Liver (tissue), 9 donors: ENCODE data around the gene CETN3. TPM values are rescaled to one million over a fixed set of nuclear protein-coding genes. Genes with fewer than 3 reads are reported as not detected.

Experiments
- DNase-seq: peaks from one replicate; pipeline ENCODE4 v3.0.0-alpha.2; 2017; ENCODE audit warnings: low spot score
- H3K27ac ChIP-seq, 2 donors: one replicate each; pipeline ENCODE4 v1.7.0; 2013; ENCODE audit warnings: inconsistent platforms in 2 of 2, low read length in 2 of 2, control low read depth in 1 of 2, low read depth in 1 of 2, mild to moderate bottlenecking in 1 of 2
- H3K27me3 ChIP-seq, 4 donors: one replicate each; pipeline versions ENCODE4 v1.6.1 to v1.7.0; 2013; ENCODE audit warnings: low read length in 3 of 4, inconsistent platforms in 1 of 4, mild to moderate bottlenecking in 1 of 4, moderate library complexity in 1 of 4; ENCODE audit not compliant: control insufficient read depth in 4 of 4, insufficient read depth in 4 of 4
- H3K36me3 ChIP-seq, 4 donors: one replicate each; pipeline versions ENCODE4 v1.6.1 to v1.7.0; 2013; ENCODE audit warnings: low read length in 3 of 4, mild to moderate bottlenecking in 3 of 4, low read depth in 1 of 4, moderate library complexity in 1 of 4; ENCODE audit not compliant: control insufficient read depth in 4 of 4, insufficient read depth in 3 of 4
- H3K4me1 ChIP-seq, 4 donors: one replicate each; pipeline versions ENCODE4 v1.6.1 to v1.7.0; 2013; ENCODE audit warnings: low read length in 3 of 4, mild to moderate bottlenecking in 3 of 4, moderate library complexity in 1 of 4; ENCODE audit not compliant: control insufficient read depth in 4 of 4, insufficient read depth in 4 of 4
- H3K4me3 ChIP-seq, 3 donors: one replicate each; pipeline versions ENCODE4 v1.6.1 to v1.7.0; 2013; ENCODE audit warnings: low read length in 3 of 3, control low read depth in 1 of 3, low read depth in 1 of 3, mild to moderate bottlenecking in 1 of 3
- H3K9ac ChIP-seq, 2 donors: one replicate each; pipeline ENCODE4 v1.7.0; 2013; ENCODE audit warnings: low read length in 2 of 2, mild to moderate bottlenecking in 2 of 2, moderate library complexity in 2 of 2, control low read depth in 1 of 2, low read depth in 1 of 2
- H3K9me3 ChIP-seq, 4 donors: one replicate each; pipeline versions ENCODE4 v1.6.1 to v1.7.0; 2013; ENCODE audit warnings: low read length in 3 of 4; ENCODE audit not compliant: control insufficient read depth in 4 of 4
- EGR1 ChIP-seq, 2 donors: IDR thresholded peaks; 2 replicates each; pipeline ENCODE4 v1.6.1; 2016 to 2018; ENCODE audit warnings: antibody characterized with exemption in 2 of 2, low read depth in 2 of 2
- FOXA1 ChIP-seq: IDR thresholded peaks from 2 replicates; pipeline ENCODE4 v1.6.1; 2016; ENCODE audit warnings: antibody characterized with exemption
- FOXA2 ChIP-seq: IDR thresholded peaks from 2 replicates; pipeline ENCODE4 v1.6.1; 2016; ENCODE audit warnings: antibody characterized with exemption
- GABPA ChIP-seq, 2 donors: IDR thresholded peaks in 1 of 2; conservative IDR thresholded peaks in 1 of 2; 2 replicates each; pipeline ENCODE4 v1.6.1; 2016; ENCODE audit warnings: antibody characterized with exemption in 2 of 2, mild to moderate bottlenecking in 1 of 2, moderate library complexity in 1 of 2
- HNF4A ChIP-seq, 2 donors: conservative IDR thresholded peaks; 2 replicates each; pipeline ENCODE4 v1.6.1; 2016; ENCODE audit warnings: antibody characterized with exemption in 2 of 2, mild to moderate bottlenecking in 2 of 2
- HNF4G ChIP-seq: IDR thresholded peaks from 2 replicates; pipeline ENCODE4 v1.6.1; 2016; ENCODE audit warnings: antibody characterized with exemption
- JUND ChIP-seq, 2 donors: IDR thresholded peaks; 2 replicates each; pipeline ENCODE4 v1.6.1; 2016; ENCODE audit warnings: antibody characterized with exemption in 2 of 2
- NR2F2 ChIP-seq: IDR thresholded peaks from 2 replicates; pipeline ENCODE4 v1.6.1; 2016; ENCODE audit warnings: antibody characterized with exemption
- RAD21 ChIP-seq, 2 donors: IDR thresholded peaks; 2 replicates each; pipeline ENCODE4 v1.6.1; 2016; ENCODE audit warnings: antibody characterized with exemption in 2 of 2, mild to moderate bottlenecking in 2 of 2
- RXRA ChIP-seq, 2 donors: IDR thresholded peaks; 2 replicates each; pipeline ENCODE4 v1.6.1; 2017 to 2018; ENCODE audit warnings: antibody characterized with exemption in 2 of 2, mild to moderate bottlenecking in 1 of 2
- SP1 ChIP-seq: IDR thresholded peaks from 2 replicates; pipeline ENCODE4 v1.6.1; 2018; ENCODE audit warnings: antibody characterized with exemption, mild to moderate bottlenecking
- TAF1 ChIP-seq: conservative IDR thresholded peaks from 2 replicates; pipeline ENCODE4 v1.6.1; 2016; ENCODE audit warnings: antibody characterized with exemption, mild to moderate bottlenecking
- YY1 ChIP-seq: IDR thresholded peaks from 2 replicates; pipeline ENCODE4 v1.6.1; 2016; ENCODE audit warnings: antibody characterized with exemption, mild to moderate bottlenecking
- WGBS: extraction: QIAGEN DNeasy Blood & Tissue Kit; methylation state at CpG from one replicate; pipeline ENCODE4 v1.1.7; 2013; 5-methylcytosine and 5-hydroxymethylcytosine counted together
- polyA plus RNA-seq, 2 donors: library from polyadenylated mRNA; stranded (reverse) in 1 of 2; unstranded in 1 of 2; fragments of 200-250 nt in 1 of 2; fragments of >200 nt in 1 of 2; fragmentation: Nextera tagmentation in 1 of 2; extraction: Ambion mirVana in 1 of 2; gene quantifications; one replicate each; pipeline versions ENCODE4 v1.2.1 to v1.2.3, GENCODE V29; 2013 to 2015
- total RNA-seq, 2 donors: library from RNA; depleted of rRNA; stranded (reverse); fragments of >200 nt; gene quantifications; one replicate each; pipeline ENCODE4 v1.2.3, GENCODE V29; 2014
- TF ChIP-seq, protein P1 (sequence below): IDR thresholded peaks from 2 replicates; pipeline ENCODE4 v1.6.1; 2016; ENCODE audit warnings: antibody characterized with exemption, mild to moderate bottlenecking
- TF ChIP-seq, protein P2 (sequence below): IDR thresholded peaks from 2 replicates; pipeline ENCODE4 v1.6.1; 2016; ENCODE audit warnings: antibody characterized with exemption
- TF ChIP-seq, protein P3 (sequence below): fragments of 150-350 bp; IDR thresholded peaks from 2 replicates; pipeline ENCODE4 v1.5.1; 2017; ENCODE audit warnings: improper control_type of control experiment, low read depth, low read length; ENCODE audit not compliant: missing input control
- TF ChIP-seq, protein P4 (sequence below): IDR thresholded peaks from 2 replicates; pipeline ENCODE4 v1.6.1; 2016; ENCODE audit warnings: antibody characterized with exemption
- TF ChIP-seq, protein P5 (sequence below): IDR thresholded peaks from 2 replicates; pipeline ENCODE4 v1.6.1; 2016; ENCODE audit warnings: antibody characterized with exemption
- donor health status: healthy.
- donor health status: healthy.
- donor health status: healthy.
- donor health status: healthy.
- donor health status: healthy.

Gene CETN3
- total and polyA plus RNA-seq, 4 donors = 2.8 to 9.4 (median 6.9) TPM

DNA sequence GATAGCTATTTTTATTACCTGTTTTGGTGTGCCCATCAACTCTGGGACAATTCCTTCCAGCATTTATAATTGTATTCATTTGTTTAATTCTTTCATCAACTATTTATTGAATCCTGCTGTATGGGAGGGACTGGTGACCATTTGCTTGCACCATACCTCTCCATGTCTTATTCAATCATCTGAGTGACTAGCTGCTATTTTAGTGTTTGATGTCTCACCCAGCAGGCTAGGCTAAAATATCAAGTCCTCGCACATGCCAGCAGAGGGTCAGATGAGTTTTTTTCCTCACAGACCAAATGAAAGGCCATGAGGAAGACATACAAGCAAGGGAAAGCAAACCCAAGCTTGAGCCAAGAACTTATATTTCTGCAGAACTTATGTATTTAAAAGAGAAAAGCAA is 63.9 kb downstream of the CETN3 start:
- 77% methylated on average over 1 of the region's 1 CpG for WGBS

DNA sequence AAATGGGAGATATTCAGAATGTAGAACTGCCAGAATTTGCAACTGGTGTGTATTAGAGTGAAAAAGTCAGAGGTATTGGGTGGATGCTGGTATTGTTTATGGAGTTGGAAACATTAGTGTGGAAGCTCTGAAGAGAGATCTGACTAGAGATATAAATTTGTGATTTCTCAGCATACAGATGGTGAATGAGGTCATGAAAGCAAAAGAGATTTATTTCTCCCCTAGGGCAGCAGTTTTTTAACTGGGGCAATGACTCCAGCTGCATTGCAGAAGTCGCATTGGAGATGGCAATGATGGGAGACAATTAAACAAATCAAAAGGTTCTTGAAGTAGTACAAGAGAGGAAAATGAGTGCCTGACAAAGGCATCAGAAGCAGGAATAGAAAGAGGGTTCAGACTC is 64.9 kb downstream of the CETN3 start:
- Histone ChIP-seq H3K9ac (no peak overlapping the region), H3K36me3 (no peaks in the 10 kb centered on the region), H3K9me3 (no peaks in the 10 kb centered on the region), H3K4me1 (no peaks in the 10 kb centered on the region), H3K27me3 (no peaks in the 10 kb centered on the region), H3K4me3 (no peak overlapping the region), H3K27ac (no peak overlapping the region)
- no peak for DNase-seq
- TF ChIP-seq, protein P1, sequence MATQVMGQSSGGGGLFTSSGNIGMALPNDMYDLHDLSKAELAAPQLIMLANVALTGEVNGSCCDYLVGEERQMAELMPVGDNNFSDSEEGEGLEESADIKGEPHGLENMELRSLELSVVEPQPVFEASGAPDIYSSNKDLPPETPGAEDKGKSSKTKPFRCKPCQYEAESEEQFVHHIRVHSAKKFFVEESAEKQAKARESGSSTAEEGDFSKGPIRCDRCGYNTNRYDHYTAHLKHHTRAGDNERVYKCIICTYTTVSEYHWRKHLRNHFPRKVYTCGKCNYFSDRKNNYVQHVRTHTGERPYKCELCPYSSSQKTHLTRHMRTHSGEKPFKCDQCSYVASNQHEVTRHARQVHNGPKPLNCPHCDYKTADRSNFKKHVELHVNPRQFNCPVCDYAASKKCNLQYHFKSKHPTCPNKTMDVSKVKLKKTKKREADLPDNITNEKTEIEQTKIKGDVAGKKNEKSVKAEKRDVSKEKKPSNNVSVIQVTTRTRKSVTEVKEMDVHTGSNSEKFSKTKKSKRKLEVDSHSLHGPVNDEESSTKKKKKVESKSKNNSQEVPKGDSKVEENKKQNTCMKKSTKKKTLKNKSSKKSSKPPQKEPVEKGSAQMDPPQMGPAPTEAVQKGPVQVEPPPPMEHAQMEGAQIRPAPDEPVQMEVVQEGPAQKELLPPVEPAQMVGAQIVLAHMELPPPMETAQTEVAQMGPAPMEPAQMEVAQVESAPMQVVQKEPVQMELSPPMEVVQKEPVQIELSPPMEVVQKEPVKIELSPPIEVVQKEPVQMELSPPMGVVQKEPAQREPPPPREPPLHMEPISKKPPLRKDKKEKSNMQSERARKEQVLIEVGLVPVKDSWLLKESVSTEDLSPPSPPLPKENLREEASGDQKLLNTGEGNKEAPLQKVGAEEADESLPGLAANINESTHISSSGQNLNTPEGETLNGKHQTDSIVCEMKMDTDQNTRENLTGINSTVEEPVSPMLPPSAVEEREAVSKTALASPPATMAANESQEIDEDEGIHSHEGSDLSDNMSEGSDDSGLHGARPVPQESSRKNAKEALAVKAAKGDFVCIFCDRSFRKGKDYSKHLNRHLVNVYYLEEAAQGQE = no peak
- TF ChIP-seq SP1 = no peak
- TF ChIP-seq, protein P2, sequence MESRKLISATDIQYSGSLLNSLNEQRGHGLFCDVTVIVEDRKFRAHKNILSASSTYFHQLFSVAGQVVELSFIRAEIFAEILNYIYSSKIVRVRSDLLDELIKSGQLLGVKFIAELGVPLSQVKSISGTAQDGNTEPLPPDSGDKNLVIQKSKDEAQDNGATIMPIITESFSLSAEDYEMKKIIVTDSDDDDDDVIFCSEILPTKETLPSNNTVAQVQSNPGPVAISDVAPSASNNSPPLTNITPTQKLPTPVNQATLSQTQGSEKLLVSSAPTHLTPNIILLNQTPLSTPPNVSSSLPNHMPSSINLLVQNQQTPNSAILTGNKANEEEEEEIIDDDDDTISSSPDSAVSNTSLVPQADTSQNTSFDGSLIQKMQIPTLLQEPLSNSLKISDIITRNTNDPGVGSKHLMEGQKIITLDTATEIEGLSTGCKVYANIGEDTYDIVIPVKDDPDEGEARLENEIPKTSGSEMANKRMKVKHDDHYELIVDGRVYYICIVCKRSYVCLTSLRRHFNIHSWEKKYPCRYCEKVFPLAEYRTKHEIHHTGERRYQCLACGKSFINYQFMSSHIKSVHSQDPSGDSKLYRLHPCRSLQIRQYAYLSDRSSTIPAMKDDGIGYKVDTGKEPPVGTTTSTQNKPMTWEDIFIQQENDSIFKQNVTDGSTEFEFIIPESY = no peak
- WGBS = 92% methylated on average over 1 of the region's 1 CpG

More for the DNA sequence above, 63.9 kb downstream of the CETN3 start:
- H3K4me1 ChIP-seq = no peaks in the 10 kb centered on the region
- H3K27ac ChIP-seq = no peak overlapping the region
- H3K9ac ChIP-seq = no peak overlapping the region
- DNase-seq = no peak
- TF ChIP-seq, protein P2 = no peak
- TF ChIP-seq RXRA (IDR thresholded peaks at IDR 0.05) = no peak
- TF ChIP-seq, protein P1 = no peak
- no peak for TF ChIP-seq HNF4G
- no peak for TF ChIP-seq SP1
- TF ChIP-seq, protein P3, sequence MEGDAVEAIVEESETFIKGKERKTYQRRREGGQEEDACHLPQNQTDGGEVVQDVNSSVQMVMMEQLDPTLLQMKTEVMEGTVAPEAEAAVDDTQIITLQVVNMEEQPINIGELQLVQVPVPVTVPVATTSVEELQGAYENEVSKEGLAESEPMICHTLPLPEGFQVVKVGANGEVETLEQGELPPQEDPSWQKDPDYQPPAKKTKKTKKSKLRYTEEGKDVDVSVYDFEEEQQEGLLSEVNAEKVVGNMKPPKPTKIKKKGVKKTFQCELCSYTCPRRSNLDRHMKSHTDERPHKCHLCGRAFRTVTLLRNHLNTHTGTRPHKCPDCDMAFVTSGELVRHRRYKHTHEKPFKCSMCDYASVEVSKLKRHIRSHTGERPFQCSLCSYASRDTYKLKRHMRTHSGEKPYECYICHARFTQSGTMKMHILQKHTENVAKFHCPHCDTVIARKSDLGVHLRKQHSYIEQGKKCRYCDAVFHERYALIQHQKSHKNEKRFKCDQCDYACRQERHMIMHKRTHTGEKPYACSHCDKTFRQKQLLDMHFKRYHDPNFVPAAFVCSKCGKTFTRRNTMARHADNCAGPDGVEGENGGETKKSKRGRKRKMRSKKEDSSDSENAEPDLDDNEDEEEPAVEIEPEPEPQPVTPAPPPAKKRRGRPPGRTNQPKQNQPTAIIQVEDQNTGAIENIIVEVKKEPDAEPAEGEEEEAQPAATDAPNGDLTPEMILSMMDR = no peak
- no peak for TF ChIP-seq TAF1
- TF ChIP-seq, protein P4, sequence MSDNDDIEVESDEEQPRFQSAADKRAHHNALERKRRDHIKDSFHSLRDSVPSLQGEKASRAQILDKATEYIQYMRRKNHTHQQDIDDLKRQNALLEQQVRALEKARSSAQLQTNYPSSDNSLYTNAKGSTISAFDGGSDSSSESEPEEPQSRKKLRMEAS = no peak
- TF ChIP-seq RAD21 (IDR thresholded peaks at IDR 0.05) = no peak
- TF ChIP-seq YY1 = no peak
- TF ChIP-seq FOXA1 = no peak
- no peak for TF ChIP-seq HNF4A (conservative IDR thresholded peaks at IDR 0.05)
- no peak for TF ChIP-seq FOXA2
- TF ChIP-seq, protein P5, sequence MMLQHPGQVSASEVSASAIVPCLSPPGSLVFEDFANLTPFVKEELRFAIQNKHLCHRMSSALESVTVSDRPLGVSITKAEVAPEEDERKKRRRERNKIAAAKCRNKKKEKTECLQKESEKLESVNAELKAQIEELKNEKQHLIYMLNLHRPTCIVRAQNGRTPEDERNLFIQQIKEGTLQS = no peak
- no peak for TF ChIP-seq JUND (IDR thresholded peaks at IDR 0.05)
- TF ChIP-seq GABPA (IDR thresholded peaks at IDR 0.05 in 1 of 2, conservative IDR thresholded peaks at IDR 0.05 in 1 of 2) = no peak
- no peak for TF ChIP-seq NR2F2
- TF ChIP-seq EGR1 (IDR thresholded peaks at IDR 0.05; ENCODE audit: low read depth in 2 of 2) = no peak
- H3K36me3 ChIP-seq = no peaks in the 10 kb centered on the region
- H3K9me3 ChIP-seq = no peaks in the 10 kb centered on the region
- H3K27me3 ChIP-seq = no peaks in the 10 kb centered on the region
- no peak overlapping the region for H3K4me3 ChIP-seq
